Measurements from ENCODE around the gene CRLF1.

The CRLF1 gene

GRCh38 chr19:18605546-18606280, 886 bp downstream of the CRLF1 start:
- TF ChIP-seq ZBTB10 (tag by site-specific recombination; IDR thresholded peaks at IDR 0.05), result 0 out of 2 replicates have a peak, but pooled peaks have one; percentile 24
- TF ChIP-seq ZNF302 (tag by site-specific recombination; IDR thresholded peaks at IDR 0.05; ENCODE audit: low read depth), result no peak
- TF ChIP-seq ZNF404 (tag by site-specific recombination; IDR thresholded peaks at IDR 0.05), result no peak
- TF ChIP-seq, protein P1, sequence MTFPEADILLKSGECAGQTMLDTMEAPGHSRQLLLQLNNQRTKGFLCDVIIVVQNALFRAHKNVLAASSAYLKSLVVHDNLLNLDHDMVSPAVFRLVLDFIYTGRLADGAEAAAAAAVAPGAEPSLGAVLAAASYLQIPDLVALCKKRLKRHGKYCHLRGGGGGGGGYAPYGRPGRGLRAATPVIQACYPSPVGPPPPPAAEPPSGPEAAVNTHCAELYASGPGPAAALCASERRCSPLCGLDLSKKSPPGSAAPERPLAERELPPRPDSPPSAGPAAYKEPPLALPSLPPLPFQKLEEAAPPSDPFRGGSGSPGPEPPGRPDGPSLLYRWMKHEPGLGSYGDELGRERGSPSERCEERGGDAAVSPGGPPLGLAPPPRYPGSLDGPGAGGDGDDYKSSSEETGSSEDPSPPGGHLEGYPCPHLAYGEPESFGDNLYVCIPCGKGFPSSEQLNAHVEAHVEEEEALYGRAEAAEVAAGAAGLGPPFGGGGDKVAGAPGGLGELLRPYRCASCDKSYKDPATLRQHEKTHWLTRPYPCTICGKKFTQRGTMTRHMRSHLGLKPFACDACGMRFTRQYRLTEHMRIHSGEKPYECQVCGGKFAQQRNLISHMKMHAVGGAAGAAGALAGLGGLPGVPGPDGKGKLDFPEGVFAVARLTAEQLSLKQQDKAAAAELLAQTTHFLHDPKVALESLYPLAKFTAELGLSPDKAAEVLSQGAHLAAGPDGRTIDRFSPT (tag by site-specific recombination; IDR thresholded peaks at IDR 0.05), result peak; percentile 4; the same call in 1 of the 2 replicates
- TF ChIP-seq, protein P2, sequence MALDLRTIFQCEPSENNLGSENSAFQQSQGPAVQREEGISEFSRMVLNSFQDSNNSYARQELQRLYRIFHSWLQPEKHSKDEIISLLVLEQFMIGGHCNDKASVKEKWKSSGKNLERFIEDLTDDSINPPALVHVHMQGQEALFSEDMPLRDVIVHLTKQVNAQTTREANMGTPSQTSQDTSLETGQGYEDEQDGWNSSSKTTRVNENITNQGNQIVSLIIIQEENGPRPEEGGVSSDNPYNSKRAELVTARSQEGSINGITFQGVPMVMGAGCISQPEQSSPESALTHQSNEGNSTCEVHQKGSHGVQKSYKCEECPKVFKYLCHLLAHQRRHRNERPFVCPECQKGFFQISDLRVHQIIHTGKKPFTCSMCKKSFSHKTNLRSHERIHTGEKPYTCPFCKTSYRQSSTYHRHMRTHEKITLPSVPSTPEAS (tag by site-specific recombination; IDR thresholded peaks at IDR 0.05), result peak; percentile 64; the same call in 1 of the 2 replicates
- peak; percentile 79 for TF ChIP-seq ZNF600 (tag by site-specific recombination; IDR thresholded peaks at IDR 0.05)
- no peak for TF ChIP-seq PRDM2 (tag by site-specific recombination; IDR thresholded peaks at IDR 0.05; ENCODE audit: borderline replicate concordance)
- TF ChIP-seq ZNF2 (tag by site-specific recombination; IDR thresholded peaks at IDR 0.05), result 0 out of 2 replicates have a peak, but pooled peaks have one; percentile 41
- Histone ChIP-seq H3K27ac (ENCODE audit: extremely low read depth, low read depth, low read length) (no peak overlapping the region), H3K4me3 (ENCODE audit: low read depth, low read length) (peak overlapping the region; percentile 12), H3K4me1 (ENCODE audit: control insufficient read depth, insufficient read depth, low read length) (no peaks in the 10 kb centered on the region; the same call in 1 of the 2 replicates), H3K36me3 (ENCODE audit: control insufficient read depth in 2 of 2, insufficient read depth in 1 of 2, low read length in 2 of 2) (no peaks in the 10 kb centered on the region), H3K9me3 (ENCODE audit: control insufficient read depth, insufficient read depth, low read depth, low read length) (no peaks in the 10 kb centered on the region)
- ChIA-PET POLR2A (interaction anchor here (1.1 kb wide), 1 partner anchor 17 kb away, joined by 8 read pairs; no protein-coding TSS in a partner anchor), CTCF (interaction anchor here (1.1 kb wide), 1 partner anchor 72 kb away, joined by 6 read pairs; no protein-coding TSS in a partner anchor)

DNA sequence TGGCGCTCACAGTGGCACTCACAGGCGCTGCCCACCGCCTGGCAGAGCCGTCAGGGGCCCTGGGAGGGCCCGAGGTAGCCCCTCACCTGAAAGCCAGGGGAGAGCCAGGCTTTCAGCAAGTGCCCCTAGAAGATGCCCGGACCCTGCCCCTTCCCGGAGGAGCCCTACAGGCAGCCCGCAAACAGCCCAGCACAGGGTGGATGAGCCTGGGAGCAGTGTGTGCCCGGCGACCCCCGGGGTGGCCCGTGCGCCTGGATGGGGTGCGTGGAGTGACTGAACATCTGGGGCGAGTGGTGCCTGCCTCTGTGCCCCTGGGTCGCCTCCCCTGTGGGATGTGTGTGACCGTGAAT, 1.4 kb downstream of the CRLF1 start:
- Histone ChIP-seq H3K36me3 (ENCODE audit: control insufficient read depth in 2 of 2, insufficient read depth in 1 of 2, low read length in 2 of 2) (no peaks in the 10 kb centered on the region), H3K4me3 (ENCODE audit: low read depth, low read length) (no peak overlapping the region), H3K9me3 (ENCODE audit: control insufficient read depth, insufficient read depth, low read depth, low read length) (no peaks in the 10 kb centered on the region), H3K27ac (ENCODE audit: extremely low read depth, low read depth, low read length) (no peak overlapping the region), H3K4me1 (ENCODE audit: control insufficient read depth, insufficient read depth, low read length) (no peaks in the 10 kb centered on the region; the same call in 1 of the 2 replicates)
- ChIA-PET POLR2A (interaction anchor here (1.1 kb wide), 1 partner anchor 16 kb away, joined by 8 read pairs; no protein-coding TSS in a partner anchor), CTCF (interaction anchor here (1.1 kb wide), 1 partner anchor 72 kb away, joined by 6 read pairs; no protein-coding TSS in a partner anchor)
- TF ChIP-seq, protein P3, sequence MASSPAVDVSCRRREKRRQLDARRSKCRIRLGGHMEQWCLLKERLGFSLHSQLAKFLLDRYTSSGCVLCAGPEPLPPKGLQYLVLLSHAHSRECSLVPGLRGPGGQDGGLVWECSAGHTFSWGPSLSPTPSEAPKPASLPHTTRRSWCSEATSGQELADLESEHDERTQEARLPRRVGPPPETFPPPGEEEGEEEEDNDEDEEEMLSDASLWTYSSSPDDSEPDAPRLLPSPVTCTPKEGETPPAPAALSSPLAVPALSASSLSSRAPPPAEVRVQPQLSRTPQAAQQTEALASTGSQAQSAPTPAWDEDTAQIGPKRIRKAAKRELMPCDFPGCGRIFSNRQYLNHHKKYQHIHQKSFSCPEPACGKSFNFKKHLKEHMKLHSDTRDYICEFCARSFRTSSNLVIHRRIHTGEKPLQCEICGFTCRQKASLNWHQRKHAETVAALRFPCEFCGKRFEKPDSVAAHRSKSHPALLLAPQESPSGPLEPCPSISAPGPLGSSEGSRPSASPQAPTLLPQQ (tag by site-specific recombination; IDR thresholded peaks at IDR 0.05), result no peak
- no peak for TF ChIP-seq ZNF157 (tag by site-specific recombination; IDR thresholded peaks at IDR 0.05)
- TF ChIP-seq ZNF184 (tag by site-specific recombination; IDR thresholded peaks at IDR 0.05), result no peak
- TF ChIP-seq ZNF132 (tag by site-specific recombination; IDR thresholded peaks at IDR 0.05; ENCODE audit: borderline replicate concordance), result no peak
- TF ChIP-seq, protein P1 (tag by site-specific recombination; IDR thresholded peaks at IDR 0.05), result peak; percentile 35; the same call in 1 of the 2 replicates
- TF ChIP-seq ZSCAN16 (tag by site-specific recombination; IDR thresholded peaks at IDR 0.05), result no peak
- TF ChIP-seq YY1 (tag by site-specific recombination; IDR thresholded peaks at IDR 0.05), result no peak
- no peak for TF ChIP-seq ZNF664 (tag by site-specific recombination; IDR thresholded peaks at IDR 0.05)
